Activated gamma-delta T cell (primary cell): ENCODE results near the gene PON1.

Source experiments
- DNase-seq: peaks from one replicate; lab custom pipeline; 2025; lab: John Stamatoyannopoulos, UW

Gene PON1

GRCh38 chr7:95261895-95262415 is 62.4 kb downstream of the PON1 start:
- DNase-seq = no peak

DNA sequence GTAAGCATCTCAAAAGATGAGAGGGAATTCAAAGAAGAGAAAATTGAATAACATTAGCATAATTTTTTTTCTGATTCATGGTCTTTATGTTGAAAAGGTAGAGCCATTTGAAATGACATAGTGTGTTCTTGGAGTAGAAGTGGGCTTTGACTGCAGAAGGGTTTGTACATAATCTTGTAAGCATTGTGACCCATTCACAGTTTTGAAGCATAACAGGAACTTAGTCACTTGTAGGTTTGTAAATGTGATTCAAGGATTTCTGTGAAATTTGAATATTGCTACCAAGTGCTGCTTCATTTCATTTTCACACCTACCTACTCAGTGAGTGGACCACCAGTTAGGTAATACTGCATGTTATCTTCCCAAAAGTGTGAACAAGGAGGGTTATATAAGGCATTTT is 68.6 kb downstream of the PON1 start:
- DNase-seq = no peak

DNA sequence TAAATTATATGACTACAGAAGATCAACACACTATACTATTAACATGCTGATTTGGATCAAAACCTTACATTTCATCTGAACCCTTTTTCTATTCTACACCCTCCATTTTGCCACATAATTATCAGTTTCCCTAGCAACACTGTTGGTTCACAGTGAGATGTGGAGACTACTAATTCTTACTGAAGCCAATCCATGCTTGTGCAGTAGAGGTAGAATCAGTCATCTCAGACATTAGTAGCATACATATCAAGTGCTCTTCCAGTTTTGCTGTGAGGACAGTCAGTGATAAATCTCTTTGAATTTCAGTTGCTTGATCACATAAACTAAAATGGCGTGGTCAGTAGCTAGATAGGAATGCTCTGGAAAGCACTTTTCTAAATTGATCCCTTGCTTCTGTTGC is 70.3 kb downstream of the PON1 start:
- no peak for DNase-seq

DNA sequence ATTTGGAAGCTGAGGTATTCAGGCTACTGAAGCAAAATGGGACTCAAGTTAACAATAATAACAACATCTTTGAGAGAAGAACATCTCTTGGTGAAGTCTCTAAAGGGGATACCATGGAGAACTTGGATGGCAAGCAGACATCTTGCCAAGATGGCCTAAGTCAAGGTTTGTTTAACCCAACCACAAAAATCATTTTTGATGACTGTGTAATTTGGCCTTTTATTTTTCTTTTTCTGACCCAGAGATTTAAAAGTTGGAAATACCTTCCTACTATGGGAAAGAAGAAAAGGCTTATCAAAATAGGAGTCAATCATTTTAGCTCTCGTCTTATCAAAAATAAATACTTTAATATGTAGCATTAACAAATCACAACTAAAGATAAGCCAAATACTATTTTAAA is 72.4 kb downstream of the PON1 start:
- DNase-seq = no peak

GRCh38 chr7:95250571-95250970 is 73.8 kb downstream of the PON1 start:
- no peak for DNase-seq
